Iris pigment epithelial cell (primary cell): ENCODE measurements around the gene ARG1.
A peak's percentile ranks its signal among the peaks of the same experiment; 100 is the strongest.
"Not testable (repeated sequence)": the region's sequence is repeated elsewhere in the genome, so short reads cannot be mapped to it uniquely, and the experiment has no call there.

Experiments used
- DNase-seq: peaks from one replicate; pipeline ENCODE4 v3.0.0-alpha.2; 2011; ENCODE audit warnings: low read depth

ARG1 gene

GRCh38 chr6:131572686-131573415 is at the start of gene ARG1:
Gene ARG1 (plus strand): TSS chr6:131573226. CDS start chr6:131573283, 57 bp downstream.
- no peak for DNase-seq

- no peak for DNase-seq
Observed at GRCh38 chr6:131523988-131524673, 48.9 kb upstream of the ARG1 start.

GRCh38 chr6:131524695-131525336 is 48.2 kb upstream of the ARG1 start:
- no peak for DNase-seq

- DNase-seq = not testable (repeated sequence)
Observed at GRCh38 chr6:131530936-131531335, 42.1 kb upstream of the ARG1 start.

- not testable (repeated sequence) for DNase-seq
Observed at GRCh38 chr6:131531681-131532080, 41.3 kb upstream of the ARG1 start.

GRCh38 chr6:131532580-131533039 is 40.4 kb upstream of the ARG1 start:
- no peak for DNase-seq

GRCh38 chr6:131538615-131539014 is 34.4 kb upstream of the ARG1 start:
- DNase-seq = not testable (repeated sequence)

GRCh38 chr6:131545317-131545716 is 27.7 kb upstream of the ARG1 start:
- DNase-seq = no peak

- no peak for DNase-seq
Observed at GRCh38 chr6:131547488-131547887, 25.5 kb upstream of the ARG1 start.

- no peak for DNase-seq
Observed at GRCh38 chr6:131548441-131548840, 24.6 kb upstream of the ARG1 start.

GRCh38 chr6:131549811-131550210 is 23.2 kb upstream of the ARG1 start:
- no peak for DNase-seq

GRCh38 chr6:131551902-131552301 is 21.1 kb upstream of the ARG1 start:
- DNase-seq = no peak

- DNase-seq = no peak
Observed at GRCh38 chr6:131552572-131552971, 20.5 kb upstream of the ARG1 start.

GRCh38 chr6:131555992-131556391 is 17.0 kb upstream of the ARG1 start:
- no peak for DNase-seq

GRCh38 chr6:131558922-131559321 is 14.1 kb upstream of the ARG1 start:
- no peak for DNase-seq

GRCh38 chr6:131561925-131562707 is 10.9 kb upstream of the ARG1 start:
- no peak for DNase-seq

GRCh38 chr6:131565056-131565455 is 8.0 kb upstream of the ARG1 start:
- no peak for DNase-seq

- DNase-seq = no peak
Observed at GRCh38 chr6:131568726-131569125, 4.3 kb upstream of the ARG1 start.

GRCh38 chr6:131574133-131574532 is 1.1 kb downstream of the ARG1 start:
- DNase-seq = no peak

- DNase-seq = no peak
Observed at GRCh38 chr6:131574686-131575085, 1.7 kb downstream of the ARG1 start.

GRCh38 chr6:131575834-131576478 is 2.9 kb downstream of the ARG1 start:
- DNase-seq = peak; percentile 3

GRCh38 chr6:131581523-131581922 is 8.5 kb downstream of the ARG1 start:
- DNase-seq = no peak
